Neural cell (in vitro differentiated cells): Measurements from ENCODE around the gene GNAT2. TPM values are rescaled to one million over a fixed set of nuclear protein-coding genes. Genes with fewer than 3 reads are reported as not detected.

Experiments
- H2AFZ ChIP-seq: fragments of 200-600, 300-800 bp; sonication (generic), shearing (Covaris generic); 2 replicates; pipeline ENCODE4 v1.6.0; 2014; ENCODE audit warnings: low read depth, mild to moderate bottlenecking, antibody characterized with exemption, low read length, moderate library complexity
- H3F3A ChIP-seq: fragments of 200-600 bp; shearing (Covaris generic); 2 replicates; pipeline ENCODE4 v1.6.1; 2016; ENCODE audit warnings: mild to moderate bottlenecking, moderate library complexity, mixed read lengths, antibody characterized with exemption, low read length; ENCODE audit not compliant: insufficient read depth, poor library complexity, severe bottlenecking
- H3K27ac ChIP-seq: fragments of 200-600, 300-800 bp; sonication (generic), shearing (Covaris generic); 2 replicates; pipeline ENCODE4 v1.5.1; 2014; ENCODE audit warnings: mild to moderate bottlenecking, low read length, moderate library complexity
- H3K27me3 ChIP-seq: fragments of 300-800, 200-600 bp; sonication (generic), shearing (Covaris generic); 2 replicates; pipeline ENCODE4 v1.6.0; 2014; ENCODE audit warnings: mild to moderate bottlenecking, low read depth, low read length, moderate library complexity; ENCODE audit not compliant: insufficient read depth
- H3K36me3 ChIP-seq: fragments of 300-800, 200-600 bp; sonication (generic), shearing (Covaris generic); 2 replicates; pipeline ENCODE4 v1.5.1; 2014; ENCODE audit warnings: mild to moderate bottlenecking, antibody characterized with exemption, low read length, moderate library complexity; ENCODE audit not compliant: insufficient read depth
- H3K4me2 ChIP-seq: fragments of 300-800, 200-600 bp; sonication (generic), shearing (Covaris generic); 2 replicates; pipeline ENCODE4 v1.6.0; 2014; ENCODE audit warnings: mild to moderate bottlenecking, low read length
- H3K4me3 ChIP-seq: fragments of 300-800, 200-600 bp; sonication (generic), shearing (Covaris generic); 2 replicates; pipeline ENCODE4 v1.5.1; 2014; ENCODE audit warnings: mild to moderate bottlenecking, low read length, moderate library complexity
- H3K79me2 ChIP-seq: fragments of 200-600 bp; shearing (Covaris generic); replicated peaks from 2 replicates; pipeline ENCODE4 v1.6.0; 2014; ENCODE audit warnings: mild to moderate bottlenecking, low read length, moderate library complexity; ENCODE audit not compliant: insufficient read depth
- H3K9ac ChIP-seq: fragments of 300-800, 200-600 bp; sonication (generic), shearing (Covaris generic); 2 replicates; pipeline ENCODE4 v1.6.1; 2016; ENCODE audit warnings: mild to moderate bottlenecking, low read length, mixed read lengths
- H3K9me2 ChIP-seq: fragments of 200-600 bp; shearing (Covaris generic); 2 replicates; pipeline ENCODE4 v1.6.1; 2016; ENCODE audit warnings: mild to moderate bottlenecking, low read length, mixed read lengths; ENCODE audit not compliant: insufficient read depth
- H3K9me3 ChIP-seq: fragments of 200-600, 300-800 bp; sonication (generic), shearing (Covaris generic); 2 replicates; pipeline ENCODE4 v1.6.1; 2016; ENCODE audit warnings: mild to moderate bottlenecking, mixed run types, low read length, moderate library complexity, mixed read lengths
- H4K20me1 ChIP-seq: fragments of 200-600 bp; shearing (Covaris generic); 2 replicates; pipeline ENCODE4 v1.6.1; 2016; ENCODE audit warnings: mild to moderate bottlenecking, mixed run types; ENCODE audit not compliant: insufficient read depth
- EP300 ChIP-seq: fragments of 450-650 bp; conservative IDR thresholded peaks from 2 replicates; pipeline ENCODE4 v1.6.1; 2014; ENCODE audit warnings: antibody characterized with exemption, mild to moderate bottlenecking, moderate library complexity; ENCODE audit not compliant: poor library complexity, severe bottlenecking
- EZH2 ChIP-seq: fragments of 200-600, 300-800 bp; shearing (Covaris generic), sonication (generic); IDR thresholded peaks from 2 replicates; pipeline ENCODE4 v1.6.1; 2014; ENCODE audit warnings: antibody characterized with exemption, low read length, borderline replicate concordance, mild to moderate bottlenecking; ENCODE audit not compliant: insufficient read depth, poor library complexity, severe bottlenecking
- MXI1 ChIP-seq: fragments of 450-650 bp; conservative IDR thresholded peaks from 2 replicates; pipeline ENCODE4 v1.6.1; 2014; ENCODE audit warnings: antibody characterized with exemption, mild to moderate bottlenecking; ENCODE audit not compliant: poor library complexity, severe bottlenecking
- POLR2AphosphoS5 ChIP-seq: IDR thresholded peaks from 2 replicates; pipeline ENCODE4 v1.6.1; 2012
- RAD21 ChIP-seq: fragments of 450-650 bp; conservative IDR thresholded peaks from 2 replicates; pipeline ENCODE4 v1.6.1; 2014; ENCODE audit warnings: antibody characterized with exemption, mild to moderate bottlenecking, moderate library complexity
- SMC3 ChIP-seq: fragments of 450-650 bp; conservative IDR thresholded peaks from 2 replicates; pipeline ENCODE4 v1.6.1; 2014; ENCODE audit warnings: antibody characterized with exemption, mild to moderate bottlenecking, moderate library complexity; ENCODE audit not compliant: poor library complexity
- TAF1 ChIP-seq: IDR thresholded peaks from 2 replicates; pipeline ENCODE4 v1.6.1; 2012; ENCODE audit warnings: low read depth
- polyA plus RNA-seq: library from polyadenylated mRNA; depleted of rRNA; stranded (reverse); fragments of >200 nt; gene quantifications from 2 replicates; pipeline ENCODE4 v1.2.3, GENCODE V29; 2014
- TF ChIP-seq, protein P1 (sequence below): IDR thresholded peaks from 2 replicates; pipeline ENCODE4 v1.6.1; 2012; ENCODE audit warnings: borderline replicate concordance
- TF ChIP-seq, protein P2 (sequence below): fragments of 450-650 bp; IDR thresholded peaks from 2 replicates; pipeline ENCODE4 v1.5.1; 2014; ENCODE audit warnings: antibody characterized with exemption, mild to moderate bottlenecking, moderate library complexity; ENCODE audit not compliant: poor library complexity, severe bottlenecking

The GNAT2 gene
- polyA plus RNA-seq, 1 donor from 2014 or later: 1.5 TPM

GRCh38 chr1:109624201-109625010 lies 5.0 kb upstream of the GNAT2 start:
- no peaks in the 10 kb centered on the region for H3K36me3 ChIP-seq
- H3K9me3 ChIP-seq: no peaks in the 10 kb centered on the region
- H4K20me1 ChIP-seq: no peaks in the 10 kb centered on the region
- no peak overlapping the region for H3K4me3 ChIP-seq
- H3K9me2 ChIP-seq: no peaks in the 10 kb centered on the region
- H3K9ac ChIP-seq: no peak overlapping the region
- no peaks in the 10 kb centered on the region for H3K27me3 ChIP-seq
- H3F3A ChIP-seq: no peaks in the 10 kb centered on the region
- no peak overlapping the region for H3K4me2 ChIP-seq
- no peak overlapping the region for H3K27ac ChIP-seq
- H3K79me2 ChIP-seq: peaks cover 38% of the 10 kb centered on the region
- TF ChIP-seq EZH2: no peak
- no peak for TF ChIP-seq SMC3
- TF ChIP-seq, protein P1, sequence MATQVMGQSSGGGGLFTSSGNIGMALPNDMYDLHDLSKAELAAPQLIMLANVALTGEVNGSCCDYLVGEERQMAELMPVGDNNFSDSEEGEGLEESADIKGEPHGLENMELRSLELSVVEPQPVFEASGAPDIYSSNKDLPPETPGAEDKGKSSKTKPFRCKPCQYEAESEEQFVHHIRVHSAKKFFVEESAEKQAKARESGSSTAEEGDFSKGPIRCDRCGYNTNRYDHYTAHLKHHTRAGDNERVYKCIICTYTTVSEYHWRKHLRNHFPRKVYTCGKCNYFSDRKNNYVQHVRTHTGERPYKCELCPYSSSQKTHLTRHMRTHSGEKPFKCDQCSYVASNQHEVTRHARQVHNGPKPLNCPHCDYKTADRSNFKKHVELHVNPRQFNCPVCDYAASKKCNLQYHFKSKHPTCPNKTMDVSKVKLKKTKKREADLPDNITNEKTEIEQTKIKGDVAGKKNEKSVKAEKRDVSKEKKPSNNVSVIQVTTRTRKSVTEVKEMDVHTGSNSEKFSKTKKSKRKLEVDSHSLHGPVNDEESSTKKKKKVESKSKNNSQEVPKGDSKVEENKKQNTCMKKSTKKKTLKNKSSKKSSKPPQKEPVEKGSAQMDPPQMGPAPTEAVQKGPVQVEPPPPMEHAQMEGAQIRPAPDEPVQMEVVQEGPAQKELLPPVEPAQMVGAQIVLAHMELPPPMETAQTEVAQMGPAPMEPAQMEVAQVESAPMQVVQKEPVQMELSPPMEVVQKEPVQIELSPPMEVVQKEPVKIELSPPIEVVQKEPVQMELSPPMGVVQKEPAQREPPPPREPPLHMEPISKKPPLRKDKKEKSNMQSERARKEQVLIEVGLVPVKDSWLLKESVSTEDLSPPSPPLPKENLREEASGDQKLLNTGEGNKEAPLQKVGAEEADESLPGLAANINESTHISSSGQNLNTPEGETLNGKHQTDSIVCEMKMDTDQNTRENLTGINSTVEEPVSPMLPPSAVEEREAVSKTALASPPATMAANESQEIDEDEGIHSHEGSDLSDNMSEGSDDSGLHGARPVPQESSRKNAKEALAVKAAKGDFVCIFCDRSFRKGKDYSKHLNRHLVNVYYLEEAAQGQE: no peak
- TF ChIP-seq MXI1: no peak
- no peak for TF ChIP-seq POLR2AphosphoS5
- TF ChIP-seq RAD21: no peak
- TF ChIP-seq EP300: no peak
- TF ChIP-seq TAF1: no peak
- TF ChIP-seq, protein P2, sequence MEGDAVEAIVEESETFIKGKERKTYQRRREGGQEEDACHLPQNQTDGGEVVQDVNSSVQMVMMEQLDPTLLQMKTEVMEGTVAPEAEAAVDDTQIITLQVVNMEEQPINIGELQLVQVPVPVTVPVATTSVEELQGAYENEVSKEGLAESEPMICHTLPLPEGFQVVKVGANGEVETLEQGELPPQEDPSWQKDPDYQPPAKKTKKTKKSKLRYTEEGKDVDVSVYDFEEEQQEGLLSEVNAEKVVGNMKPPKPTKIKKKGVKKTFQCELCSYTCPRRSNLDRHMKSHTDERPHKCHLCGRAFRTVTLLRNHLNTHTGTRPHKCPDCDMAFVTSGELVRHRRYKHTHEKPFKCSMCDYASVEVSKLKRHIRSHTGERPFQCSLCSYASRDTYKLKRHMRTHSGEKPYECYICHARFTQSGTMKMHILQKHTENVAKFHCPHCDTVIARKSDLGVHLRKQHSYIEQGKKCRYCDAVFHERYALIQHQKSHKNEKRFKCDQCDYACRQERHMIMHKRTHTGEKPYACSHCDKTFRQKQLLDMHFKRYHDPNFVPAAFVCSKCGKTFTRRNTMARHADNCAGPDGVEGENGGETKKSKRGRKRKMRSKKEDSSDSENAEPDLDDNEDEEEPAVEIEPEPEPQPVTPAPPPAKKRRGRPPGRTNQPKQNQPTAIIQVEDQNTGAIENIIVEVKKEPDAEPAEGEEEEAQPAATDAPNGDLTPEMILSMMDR: no peak
- H2AFZ ChIP-seq: no peak overlapping the region

GRCh38 chr1:109623601-109624161 lies 4.3 kb upstream of the GNAT2 start:
- Histone ChIP-seq H3K9me3 (no peaks in the 10 kb centered on the region), H3K27me3 (no peaks in the 10 kb centered on the region), H3K4me2 (no peak overlapping the region), H4K20me1 (no peaks in the 10 kb centered on the region), H3K79me2 (peaks cover 38% of the 10 kb centered on the region), H3K4me3 (peak overlapping the region; percentile 28), H3K27ac (no peak overlapping the region), H2AFZ (no peak overlapping the region), H3K36me3 (no peaks in the 10 kb centered on the region), H3K9me2 (no peaks in the 10 kb centered on the region), H3F3A (no peaks in the 10 kb centered on the region), H3K9ac (no peak overlapping the region)
- TF ChIP-seq, protein P2: no peak
- no peak for TF ChIP-seq TAF1
